Caco-2 (cell line): ENCODE measurements around the gene COL5A2. TPM values are rescaled to one million over a fixed set of nuclear protein-coding genes. Genes with fewer than 3 reads are reported as not detected.

Experiments
- BruUV-seq: library from RNA; stranded (reverse); fragments of 400-500 nt; replicated peaks from 2 replicates; lab custom pipeline; 2021; lab: Mats Ljungman, UMichigan
- CTCF ChIA-PET: fragments of 300-600 bp; sonication (Branson Sonifier 250); formaldehyde crosslinking; loops from one replicate; lab custom pipeline; 2022; ENCODE audit warnings: antibody characterized with exemption; lab: Charles Lee
- POLR2A ChIA-PET: fragments of 300-600 bp; sonication (Branson Sonifier 250); formaldehyde crosslinking; loops from one replicate; lab custom pipeline; 2022; ENCODE audit warnings: antibody characterized with exemption; lab: Charles Lee
- DNase-seq, 2 experiments: peaks; one replicate each; pipeline versions ENCODE4 v3.0.0 to v3.0.0-alpha.2; 2020 to 2022
- H3K27me3 ChIP-seq: replicated peaks from 2 replicates; pipeline ENCODE4 v1.6.0; 2011; ENCODE audit warnings: low read length; ENCODE audit not compliant: control insufficient read depth, insufficient read depth
- H3K36me3 ChIP-seq: 2 replicates; pipeline ENCODE4 v1.5.1; 2011; ENCODE audit warnings: low read length; ENCODE audit not compliant: control insufficient read depth, insufficient read depth
- H3K4me1 ChIP-seq: fragments of 250-450 bp; sonication (Bioruptor Pico); 2 replicates; pipeline ENCODE4 v1.5.1; 2020; ENCODE audit warnings: mild to moderate bottlenecking
- H3K4me3 ChIP-seq: 2 replicates; pipeline ENCODE4 v1.5.1; 2011; ENCODE audit warnings: low read depth, mild to moderate bottlenecking, control low read depth, low read length
- H3K9me3 ChIP-seq: fragments of 250-450 bp; sonication (Bioruptor Pico); 2 replicates; pipeline ENCODE4 v1.5.1; 2020; ENCODE audit warnings: mild to moderate bottlenecking, moderate library complexity
- H3K27ac Mint-ChIP-seq: one replicate; pipeline ENCODE4 v1.8.0; 2022; ENCODE audit warnings: mixed read lengths; ENCODE audit not compliant: unreplicated experiment
- H3K27me3 Mint-ChIP-seq: one replicate; pipeline ENCODE4 v1.8.0; 2022; ENCODE audit warnings: mixed read lengths; ENCODE audit not compliant: insufficient read depth, unreplicated experiment
- H3K36me3 Mint-ChIP-seq: one replicate; pipeline ENCODE4 v1.8.0; 2022; ENCODE audit warnings: mild to moderate bottlenecking, mixed read lengths; ENCODE audit not compliant: insufficient read depth, unreplicated experiment
- H3K4me1 Mint-ChIP-seq: one replicate; pipeline ENCODE4 v1.8.0; 2022; ENCODE audit warnings: low read depth, mixed read lengths; ENCODE audit not compliant: unreplicated experiment
- H3K4me3 Mint-ChIP-seq: one replicate; pipeline ENCODE4 v1.8.0; 2022; ENCODE audit warnings: mild to moderate bottlenecking, moderate library complexity, mixed read lengths; ENCODE audit not compliant: unreplicated experiment
- H3K9me3 Mint-ChIP-seq: one replicate; pipeline ENCODE4 v1.8.0; 2022; ENCODE audit warnings: mixed read lengths; ENCODE audit not compliant: unreplicated experiment
- CTCF ChIP-seq, 2 experiments: fragments of 200-600 bp in 1 of 2; IDR thresholded peaks; 1 replicate in 1 of 2; 2 replicates in 1 of 2; pipeline versions ENCODE4 v1.5.1 to v1.8.0; 2011 to 2022; ENCODE audit warnings: antibody characterized with exemption in 1 of 2, control low read depth in 1 of 2, inconsistent platforms in 1 of 2, low read depth in 1 of 2, low read length in 1 of 2, mild to moderate bottlenecking in 1 of 2, moderate library complexity in 1 of 2; ENCODE audit not compliant: insufficient read depth in 1 of 2, severe bottlenecking in 1 of 2, unreplicated experiment in 1 of 2
- intact Hi-C: fragments of 100-400 bp; cut with micrococcal nuclease; formaldehyde crosslinking; loops from one replicate; pipeline ENCODE4 v1.10.0; 2022; ENCODE audit not compliant: unreplicated experiment
- total RNA-seq: library from RNA; stranded (reverse); gene quantifications from 2 replicates; pipeline ENCODE4 v1.2.3, GENCODE V29; 2022

COL5A2 gene
- total RNA-seq, 1 experiment from 2014 or later = 244 TPM

GRCh38 chr2:188997263-188997662 lies 182.3 kb downstream of the COL5A2 start:
- Histone ChIP-seq H3K4me3 (no peak overlapping the region), H3K9me3 (no peaks in the 10 kb centered on the region), H3K4me1 (no peaks in the 10 kb centered on the region), H3K27me3 (no peaks in the 10 kb centered on the region), H3K36me3 (no peaks in the 10 kb centered on the region; the same call in 1 of the 2 replicates)
- intact Hi-C loops = no loop called here
- Mint-ChIP-seq H3K27me3 (no peaks in the 10 kb centered on the region), H3K27ac (no peak overlapping the region), H3K4me1 (no peaks in the 10 kb centered on the region), H3K4me3 (no peak overlapping the region), H3K9me3 (no peaks in the 10 kb centered on the region), H3K36me3 (no peaks in the 10 kb centered on the region)
- POLR2A ChIA-PET = no interaction called here
- no peak for TF ChIP-seq CTCF (IDR thresholded peaks at IDR 0.05; ENCODE audit: insufficient read depth in 1 of 2, low read depth in 1 of 2, low read length in 1 of 2, severe bottlenecking in 1 of 2, unreplicated experiment in 1 of 2)
- no peak for DNase-seq
- CTCF ChIA-PET = no interaction called here
- BruUV-seq = no TSS peak

GRCh38 chr2:188993247-188993646 lies 186.3 kb downstream of the COL5A2 start:
- Mint-ChIP-seq H3K27ac (no peak overlapping the region), H3K4me1 (no peaks in the 10 kb centered on the region), H3K4me3 (no peak overlapping the region), H3K36me3 (no peaks in the 10 kb centered on the region), H3K27me3 (no peaks in the 10 kb centered on the region), H3K9me3 (no peaks in the 10 kb centered on the region)
- Histone ChIP-seq H3K27me3 (no peaks in the 10 kb centered on the region), H3K4me3 (no peak overlapping the region), H3K36me3 (no peaks in the 10 kb centered on the region), H3K4me1 (no peaks in the 10 kb centered on the region), H3K9me3 (no peaks in the 10 kb centered on the region)
- DNase-seq = no peak
- POLR2A ChIA-PET = no interaction called here
- CTCF ChIA-PET = no interaction called here
- BruUV-seq = no TSS peak
- intact Hi-C loops = no loop called here
- TF ChIP-seq CTCF (IDR thresholded peaks at IDR 0.05; ENCODE audit: insufficient read depth in 1 of 2, low read depth in 1 of 2, low read length in 1 of 2, severe bottlenecking in 1 of 2, unreplicated experiment in 1 of 2) = no peak

DNA sequence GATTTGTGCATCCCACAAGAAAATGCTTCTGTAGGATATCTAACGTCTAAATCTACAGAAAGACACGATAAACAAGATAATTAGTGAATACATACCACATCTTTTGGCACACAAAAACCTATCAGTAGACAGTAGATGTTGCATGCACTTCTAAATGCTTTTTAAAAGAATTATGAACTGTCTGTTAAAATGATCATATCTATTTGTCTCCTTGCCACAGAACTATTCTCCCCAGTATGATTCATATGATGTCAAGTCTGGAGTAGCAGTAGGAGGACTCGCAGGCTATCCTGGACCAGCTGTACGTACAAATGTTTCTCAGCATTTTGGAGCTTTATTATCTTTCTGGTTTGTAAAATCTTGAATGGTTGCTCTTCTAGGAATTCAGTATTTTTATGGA lies 192.7 kb downstream of the COL5A2 start:
- no TSS peak for BruUV-seq
- intact Hi-C loops = no loop called here
- no peak overlapping the region for H3K4me3 Mint-ChIP-seq
- Histone ChIP-seq H3K4me1 (no peaks in the 10 kb centered on the region), H3K4me3 (no peak overlapping the region), H3K36me3 (no peaks in the 10 kb centered on the region), H3K27me3 (no peaks in the 10 kb centered on the region), H3K9me3 (no peaks in the 10 kb centered on the region)
- no peaks in the 10 kb centered on the region for H3K9me3 Mint-ChIP-seq
- no peaks in the 10 kb centered on the region for H3K27me3 Mint-ChIP-seq
- ChIA-PET POLR2A (no interaction called here), CTCF (no interaction called here)
- H3K36me3 Mint-ChIP-seq = no peaks in the 10 kb centered on the region
- H3K27ac Mint-ChIP-seq = no peak overlapping the region
- no peak for TF ChIP-seq CTCF (IDR thresholded peaks at IDR 0.05; ENCODE audit: insufficient read depth in 1 of 2, low read depth in 1 of 2, low read length in 1 of 2, severe bottlenecking in 1 of 2, unreplicated experiment in 1 of 2)
- no peaks in the 10 kb centered on the region for H3K4me1 Mint-ChIP-seq
- no peak for DNase-seq
